H7 (cell line): Measurements from ENCODE around the gene MYO7B. TPM values are rescaled to one million over a fixed set of nuclear protein-coding genes. Genes with fewer than 3 reads are reported as not detected.
A peak's percentile ranks its signal among the peaks of the same experiment; 100 is the strongest.

Experiments
- DNase-seq: peaks from one replicate; pipeline ENCODE4 v3.0.0; 2012
- H3K27me3 ChIP-seq: 2 replicates; pipeline ENCODE4 v1.6.0; 2011; ENCODE audit warnings: mild to moderate bottlenecking, low read length; ENCODE audit not compliant: control insufficient read depth, insufficient read depth
- H3K36me3 ChIP-seq: replicated peaks from 2 replicates; pipeline ENCODE4 v1.5.1; 2011; ENCODE audit warnings: low read length; ENCODE audit not compliant: control insufficient read depth, insufficient read depth
- H3K4me3 ChIP-seq: 2 replicates; pipeline ENCODE4 v1.5.1; 2011; ENCODE audit warnings: low read depth, mild to moderate bottlenecking, control low read depth, low read length, moderate library complexity; ENCODE audit not compliant: insufficient read depth
- total RNA-seq: library from RNA; depleted of rRNA; stranded (reverse); fragments of >200 nt; shearing (Covaris generic); gene quantifications from 2 replicates; pipeline ENCODE4 v1.2.3, GENCODE V29; 2014

MYO7B gene
- total RNA-seq, 1 experiment from 2014 or later = not detected

DNA sequence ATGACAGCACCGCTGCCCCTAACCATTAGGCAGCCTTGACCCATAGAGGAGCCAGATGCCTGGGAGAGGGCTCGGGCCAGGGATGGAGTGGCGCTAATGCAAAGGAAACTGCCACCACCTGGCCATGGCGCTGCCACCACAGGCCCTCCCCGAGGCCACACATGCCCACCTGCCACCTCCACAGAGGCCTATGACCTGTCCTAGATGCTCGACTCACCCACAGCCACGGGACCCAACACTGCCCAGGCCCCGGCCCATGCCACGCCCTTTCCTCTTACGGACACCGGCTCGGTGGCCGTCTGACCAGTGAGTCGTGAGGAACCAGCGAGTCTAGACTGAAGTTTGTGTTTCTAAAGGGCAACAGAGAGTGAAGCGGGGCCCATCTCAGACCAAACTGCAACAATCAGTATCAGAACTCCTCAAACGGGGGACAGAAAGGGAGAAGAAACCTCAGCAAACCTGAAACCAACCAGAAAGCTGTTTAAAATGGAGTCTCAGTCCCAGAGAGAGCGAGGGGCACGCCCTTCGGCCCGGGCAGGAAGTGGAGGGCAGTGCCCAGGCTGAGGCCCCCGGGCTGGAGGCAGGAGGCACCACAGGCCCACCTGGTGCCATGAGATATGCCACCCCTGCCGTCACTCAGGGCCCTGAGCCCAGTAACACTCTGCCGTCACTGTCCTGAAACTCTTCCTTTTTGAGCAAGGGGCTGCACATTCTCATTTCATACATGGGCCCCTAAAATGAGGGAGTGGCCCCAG is 111.2 kb downstream of the MYO7B start:
- Histone ChIP-seq H3K4me3 (no peak overlapping the region), H3K27me3 (no peaks in the 10 kb centered on the region), H3K36me3 (no peaks in the 10 kb centered on the region)
- no peak for DNase-seq

DNA sequence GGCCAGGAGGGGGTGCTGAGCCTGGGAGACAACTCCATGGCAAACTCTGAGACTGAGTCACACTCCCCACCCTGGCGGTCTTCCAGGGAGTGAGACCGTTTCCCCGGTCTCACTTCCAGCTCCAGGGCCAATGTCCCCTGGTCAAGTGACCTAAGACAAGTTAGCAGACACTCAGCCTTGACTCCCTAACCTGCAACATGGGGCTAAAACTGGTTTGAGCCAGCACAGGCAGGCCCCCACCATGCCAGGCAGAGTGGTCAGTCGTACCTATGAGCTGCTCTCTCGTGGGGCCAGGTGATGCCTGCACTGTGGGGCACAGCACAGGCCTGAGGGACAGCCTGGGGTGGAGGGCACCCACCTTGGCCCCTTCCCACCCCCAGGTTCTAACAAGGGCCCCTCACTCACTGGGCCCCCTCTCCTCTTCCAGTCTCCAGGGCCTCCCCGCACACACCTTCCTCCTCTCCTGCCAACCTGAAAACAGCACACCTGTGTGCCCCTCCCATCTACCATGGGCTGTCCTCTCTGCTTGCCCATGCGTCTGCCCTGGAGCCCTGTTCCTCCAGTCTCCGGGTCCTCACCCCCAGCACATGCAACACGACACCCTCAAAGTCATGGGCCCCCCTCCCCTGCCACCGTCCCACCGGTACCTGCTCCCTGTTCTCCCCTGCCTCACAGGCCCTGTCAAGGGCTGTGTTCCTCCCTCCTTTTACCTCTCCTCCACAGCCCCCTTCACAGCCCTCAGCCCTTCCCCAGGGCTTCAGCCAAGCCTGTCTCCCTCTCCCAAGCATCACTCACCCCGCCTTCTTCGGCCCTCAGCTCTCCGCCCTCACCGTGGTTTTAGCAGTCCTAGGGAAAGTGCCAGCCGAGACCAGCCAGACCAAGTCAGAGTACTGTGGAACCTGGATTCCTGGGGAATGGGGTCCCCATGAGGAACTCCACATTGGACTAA is 112.0 kb downstream of the MYO7B start:
- no peak overlapping the region for H3K4me3 ChIP-seq
- no peak for DNase-seq
- H3K27me3 ChIP-seq = no peaks in the 10 kb centered on the region
- H3K36me3 ChIP-seq = no peaks in the 10 kb centered on the region

DNA sequence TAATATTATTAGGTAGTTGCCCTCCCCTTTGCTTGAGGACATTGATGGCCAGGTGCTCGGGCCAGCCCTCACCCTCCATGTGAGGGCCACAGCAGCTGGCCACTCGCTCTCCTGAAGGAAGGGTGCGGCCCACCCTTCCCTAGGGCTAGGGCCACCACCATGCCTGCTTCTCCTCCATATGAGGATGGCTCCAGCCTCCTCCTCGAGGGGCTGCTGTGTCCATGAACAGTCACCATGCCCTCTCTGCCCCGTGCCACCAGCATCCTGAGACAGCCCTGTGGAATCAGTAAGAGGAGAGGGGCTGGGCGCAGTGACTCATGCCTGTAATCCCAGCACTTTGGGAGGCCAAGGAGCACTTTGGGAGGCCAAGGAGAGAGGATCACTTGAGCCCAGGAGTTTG is 112.8 kb downstream of the MYO7B start:
- no peaks in the 10 kb centered on the region for H3K36me3 ChIP-seq
- DNase-seq = no peak
- no peaks in the 10 kb centered on the region for H3K27me3 ChIP-seq
- H3K4me3 ChIP-seq = no peak overlapping the region

DNA sequence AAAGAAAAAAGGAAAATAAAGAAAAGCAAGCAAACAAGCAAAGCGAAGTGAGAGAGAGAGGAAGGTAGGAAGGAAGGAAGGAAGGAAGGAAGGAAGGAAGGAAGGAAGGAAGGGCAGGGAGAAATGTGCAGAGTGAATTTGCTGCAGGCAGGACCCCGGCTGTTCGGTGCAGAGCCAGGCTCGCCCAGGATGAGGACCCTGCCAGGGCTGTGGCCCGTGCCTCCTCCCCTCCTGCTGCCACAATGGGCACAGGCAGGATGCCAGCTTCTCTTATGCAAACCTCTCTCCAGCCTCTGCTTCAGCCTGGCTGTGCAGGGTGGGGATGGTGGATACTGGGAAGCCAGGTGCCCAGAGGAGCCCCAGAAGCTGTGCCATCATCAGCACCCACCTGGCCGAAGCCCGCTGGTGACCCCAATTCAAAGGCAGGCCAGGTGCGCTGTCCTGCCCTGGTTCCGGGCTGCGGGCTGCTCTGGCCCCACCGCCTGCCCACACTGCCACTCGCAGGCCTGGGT is 113.7 kb downstream of the MYO7B start:
- no peaks in the 10 kb centered on the region for H3K36me3 ChIP-seq
- no peaks in the 10 kb centered on the region for H3K27me3 ChIP-seq
- no peak overlapping the region for H3K4me3 ChIP-seq
- DNase-seq = no peak

DNA sequence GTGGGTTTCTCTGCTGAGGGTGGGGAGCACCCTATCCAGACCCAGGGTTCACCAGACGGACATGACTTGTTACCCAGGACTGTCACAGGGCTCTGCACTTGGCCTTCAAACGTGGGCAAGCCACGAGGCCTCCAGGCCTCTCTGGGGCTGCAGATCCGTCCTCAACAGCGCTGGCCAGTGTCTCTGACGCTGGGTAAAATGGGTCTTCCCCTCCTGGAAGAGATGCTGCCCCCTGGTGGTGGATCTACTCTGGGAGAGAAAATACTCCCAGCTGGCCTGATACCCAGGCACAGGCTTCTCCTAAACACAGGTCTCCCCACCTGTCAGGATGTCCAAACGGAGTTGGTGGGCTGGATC is 114.2 kb downstream of the MYO7B start:
- H3K4me3 ChIP-seq = no peak overlapping the region
- H3K36me3 ChIP-seq = no peaks in the 10 kb centered on the region
- no peaks in the 10 kb centered on the region for H3K27me3 ChIP-seq
- peak; percentile 94 for DNase-seq

DNA sequence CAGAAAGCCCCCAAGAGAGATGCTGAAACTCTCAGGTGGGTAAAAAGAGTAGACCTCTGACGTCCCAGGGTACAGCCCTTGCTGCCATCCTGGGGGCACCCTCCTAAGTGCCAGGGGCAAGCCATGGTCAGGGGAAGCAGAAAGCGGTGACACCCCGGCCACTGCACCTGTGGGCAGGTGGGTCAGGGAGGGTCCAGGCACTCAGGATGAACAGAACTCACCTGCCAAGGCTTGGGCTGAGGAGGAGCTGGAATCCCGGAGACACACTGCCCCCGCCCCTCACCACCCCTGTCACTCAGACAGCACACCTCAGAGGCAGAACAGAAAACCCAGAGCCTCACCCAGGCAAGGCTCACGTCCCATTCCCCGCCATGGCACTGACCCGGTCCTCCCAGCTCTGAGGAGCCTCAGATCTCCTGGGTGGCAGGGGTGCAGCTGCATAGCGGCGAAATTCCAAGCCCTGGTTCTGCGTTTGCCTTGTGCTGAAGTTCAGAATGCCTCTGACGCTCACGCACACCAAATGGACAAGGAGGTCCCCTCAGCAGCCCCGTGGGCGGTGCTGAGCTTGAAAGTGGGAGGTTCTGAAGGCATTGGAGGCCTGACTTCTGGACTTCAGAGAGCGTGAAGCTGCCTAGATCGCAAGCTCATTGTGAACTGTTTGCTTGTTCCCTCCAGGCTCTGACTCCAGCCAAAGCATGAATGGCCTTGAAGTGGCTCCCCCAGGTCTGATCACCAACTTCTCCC is 114.7 kb downstream of the MYO7B start:
- Histone ChIP-seq H3K4me3 (no peak overlapping the region), H3K36me3 (no peaks in the 10 kb centered on the region), H3K27me3 (no peaks in the 10 kb centered on the region)
- no peak for DNase-seq

DNA sequence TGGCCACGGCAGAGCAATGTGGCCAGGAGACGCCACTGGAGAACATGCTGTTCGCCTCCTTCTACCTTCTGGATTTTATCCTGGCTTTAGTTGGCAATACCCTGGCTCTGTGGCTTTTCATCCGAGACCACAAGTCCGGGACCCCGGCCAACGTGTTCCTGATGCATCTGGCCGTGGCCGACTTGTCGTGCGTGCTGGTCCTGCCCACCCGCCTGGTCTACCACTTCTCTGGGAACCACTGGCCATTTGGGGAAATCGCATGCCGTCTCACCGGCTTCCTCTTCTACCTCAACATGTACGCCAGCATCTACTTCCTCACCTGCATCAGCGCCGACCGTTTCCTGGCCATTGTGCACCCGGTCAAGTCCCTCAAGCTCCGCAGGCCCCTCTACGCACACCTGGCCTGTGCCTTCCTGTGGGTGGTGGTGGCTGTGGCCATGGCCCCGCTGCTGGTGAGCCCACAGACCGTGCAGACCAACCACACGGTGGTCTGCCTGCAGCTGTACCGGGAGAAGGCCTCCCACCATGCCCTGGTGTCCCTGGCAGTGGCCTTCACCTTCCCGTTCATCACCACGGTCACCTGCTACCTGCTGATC is 115.4 kb downstream of the MYO7B start:
- no peak overlapping the region for H3K4me3 ChIP-seq
- DNase-seq = no peak
- no peaks in the 10 kb centered on the region for H3K36me3 ChIP-seq
- H3K27me3 ChIP-seq = no peaks in the 10 kb centered on the region

DNA sequence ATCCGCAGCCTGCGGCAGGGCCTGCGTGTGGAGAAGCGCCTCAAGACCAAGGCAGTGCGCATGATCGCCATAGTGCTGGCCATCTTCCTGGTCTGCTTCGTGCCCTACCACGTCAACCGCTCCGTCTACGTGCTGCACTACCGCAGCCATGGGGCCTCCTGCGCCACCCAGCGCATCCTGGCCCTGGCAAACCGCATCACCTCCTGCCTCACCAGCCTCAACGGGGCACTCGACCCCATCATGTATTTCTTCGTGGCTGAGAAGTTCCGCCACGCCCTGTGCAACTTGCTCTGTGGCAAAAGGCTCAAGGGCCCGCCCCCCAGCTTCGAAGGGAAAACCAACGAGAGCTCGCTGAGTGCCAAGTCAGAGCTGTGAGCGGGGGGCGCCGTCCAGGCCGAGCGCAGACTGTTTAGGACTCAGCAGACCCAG is 115.9 kb downstream of the MYO7B start:
- DNase-seq = no peak
- H3K4me3 ChIP-seq = no peak overlapping the region
- H3K36me3 ChIP-seq = no peaks in the 10 kb centered on the region
- no peaks in the 10 kb centered on the region for H3K27me3 ChIP-seq

DNA sequence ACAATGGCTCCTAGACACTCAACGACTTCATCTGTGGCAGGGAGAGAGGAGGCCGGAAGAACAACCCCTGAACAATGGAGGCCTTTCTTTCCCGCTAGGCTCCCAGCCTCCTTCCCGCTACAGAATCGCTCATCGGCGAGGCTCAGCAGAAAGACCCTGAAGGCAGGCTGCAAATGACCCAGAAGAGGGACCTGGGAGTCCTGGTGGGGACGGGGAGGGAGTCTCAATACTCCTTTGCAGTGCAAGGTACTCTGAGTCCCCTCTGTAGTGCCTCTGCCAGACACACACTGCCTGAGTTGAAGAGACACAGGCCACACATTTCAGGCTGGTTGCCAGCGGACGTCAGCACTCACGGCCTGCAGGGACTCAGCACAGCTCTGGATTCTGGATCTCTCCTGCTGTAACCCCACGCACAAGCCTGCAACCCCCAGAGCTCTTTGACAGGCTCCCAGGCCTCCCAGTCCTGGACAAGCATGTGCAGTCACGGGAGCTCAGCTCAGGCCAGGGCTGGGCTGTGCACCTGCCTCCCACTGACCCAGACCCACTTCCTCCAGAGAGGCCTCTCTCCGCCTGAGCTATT is 116.6 kb downstream of the MYO7B start:
- Histone ChIP-seq H3K36me3 (no peaks in the 10 kb centered on the region), H3K27me3 (no peaks in the 10 kb centered on the region), H3K4me3 (no peak overlapping the region)
- DNase-seq = no peak

DNA sequence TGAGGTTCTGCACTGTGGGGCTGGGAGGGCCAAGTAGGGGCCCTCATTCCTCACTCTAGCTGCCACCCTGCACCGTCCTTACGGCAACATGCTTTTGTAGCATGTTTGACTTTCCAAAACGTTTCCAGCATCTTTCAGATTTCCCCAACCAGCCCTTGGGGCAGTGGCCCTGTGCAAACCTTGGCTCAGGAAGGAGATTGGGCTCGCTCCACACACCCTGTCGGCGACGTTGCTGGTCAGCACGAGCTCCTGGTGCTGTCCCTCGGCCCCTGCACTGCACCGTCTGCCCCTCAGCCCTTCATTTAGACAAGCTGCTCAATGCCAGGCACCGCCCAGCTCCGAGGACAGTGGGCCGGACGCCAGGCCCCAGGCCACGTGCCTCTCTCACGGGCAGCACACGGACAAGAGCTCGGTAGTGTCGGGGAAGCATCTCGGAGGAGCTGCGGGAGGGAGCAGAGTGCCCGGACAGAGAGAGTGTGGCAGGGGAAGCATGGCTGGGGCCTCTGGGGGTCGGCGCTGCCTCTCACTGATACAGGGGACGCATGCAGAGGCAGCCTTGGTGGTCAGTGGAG is 117.4 kb downstream of the MYO7B start:
- Histone ChIP-seq H3K27me3 (no peaks in the 10 kb centered on the region), H3K36me3 (no peaks in the 10 kb centered on the region), H3K4me3 (no peak overlapping the region)
- no peak for DNase-seq

DNA sequence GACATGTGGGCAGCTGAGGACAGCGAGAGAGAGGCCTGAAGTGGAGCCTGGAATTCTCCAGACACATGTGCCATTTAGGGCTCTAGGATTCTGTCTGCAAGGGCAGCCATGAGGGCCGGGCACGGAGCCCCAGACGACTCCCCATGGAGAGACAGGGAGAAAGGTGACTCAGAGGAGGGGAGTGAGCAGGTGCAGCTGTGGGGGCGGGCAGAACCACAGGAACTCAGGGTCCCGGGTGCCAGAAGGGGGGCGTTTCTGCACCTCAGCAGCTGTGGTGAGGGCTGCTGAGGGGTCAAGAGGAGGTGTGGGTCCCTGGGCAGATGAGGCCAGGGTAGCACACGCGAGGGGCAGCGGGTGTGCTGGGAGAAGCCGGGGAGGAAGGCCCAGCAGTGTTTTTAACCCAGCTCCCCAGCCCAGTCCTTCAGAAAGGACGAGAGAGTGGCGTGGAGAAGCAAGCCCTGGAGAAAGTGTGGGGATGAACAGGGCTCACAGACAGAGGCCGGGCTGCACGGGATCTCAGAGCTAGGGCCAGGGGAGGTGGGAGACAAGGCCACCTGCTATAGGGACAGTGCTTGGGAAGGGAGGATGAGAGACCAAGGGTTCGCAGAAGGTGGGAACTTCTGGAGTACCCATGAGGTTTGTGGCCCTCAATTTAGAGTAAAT is 118.1 kb downstream of the MYO7B start:
- no peaks in the 10 kb centered on the region for H3K27me3 ChIP-seq
- H3K36me3 ChIP-seq = no peaks in the 10 kb centered on the region
- no peak overlapping the region for H3K4me3 ChIP-seq
- no peak for DNase-seq

DNA sequence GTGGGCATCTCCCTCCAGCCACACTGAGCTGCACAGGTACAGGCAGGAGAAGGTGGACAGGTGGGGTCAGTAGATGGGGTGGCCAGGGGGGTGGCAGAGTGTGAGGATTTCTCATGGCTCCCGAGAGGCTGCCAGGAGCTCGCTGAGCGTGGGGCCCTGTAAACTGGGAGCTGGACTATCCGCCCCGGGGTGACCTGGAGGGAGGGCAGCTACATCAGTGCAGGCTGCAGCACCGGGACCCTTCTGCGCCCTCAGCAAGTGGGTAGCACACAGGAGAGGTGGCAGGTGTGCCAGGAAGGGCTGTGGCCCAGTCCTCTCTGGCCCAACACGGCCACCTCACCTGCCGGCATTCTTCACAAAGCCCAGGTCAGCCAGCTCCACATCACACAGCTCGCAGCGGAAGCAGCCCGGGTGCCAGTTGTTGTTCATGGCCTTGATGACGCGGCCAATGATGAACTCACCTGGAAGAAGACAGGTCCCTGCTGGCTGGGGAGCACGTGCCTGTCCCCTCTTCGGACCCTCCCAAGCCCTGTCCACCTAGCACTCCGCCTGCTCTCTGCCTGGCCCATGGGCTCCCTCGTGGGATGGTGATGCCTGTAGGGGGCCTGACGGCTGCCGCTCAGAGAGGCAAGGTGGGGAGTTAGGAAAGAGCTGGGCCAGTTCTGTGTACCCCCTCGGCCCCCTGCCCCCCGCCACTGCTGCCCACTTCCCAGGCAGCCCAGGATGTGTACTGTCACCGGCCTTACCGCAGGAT is 118.8 kb downstream of the MYO7B start:
- DNase-seq = no peak
- Histone ChIP-seq H3K4me3 (no peak overlapping the region), H3K27me3 (no peaks in the 10 kb centered on the region), H3K36me3 (no peaks in the 10 kb centered on the region)

DNA sequence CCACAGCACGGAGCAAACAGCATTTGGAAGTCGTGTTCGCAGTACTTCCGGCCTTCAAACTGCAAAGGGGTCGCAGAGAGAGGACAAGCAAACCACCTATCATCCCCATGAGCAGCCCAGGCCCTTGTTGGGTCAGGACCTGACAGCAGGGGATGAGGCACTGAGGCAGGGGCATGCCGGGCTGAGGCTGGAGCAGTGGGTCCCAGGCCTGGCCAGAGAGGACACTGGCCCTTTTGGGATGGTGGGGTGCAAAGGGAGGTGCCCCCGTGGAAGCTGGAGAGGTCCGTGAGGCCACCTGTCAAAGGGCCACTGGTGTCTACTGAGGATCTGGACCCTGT is 119.3 kb downstream of the MYO7B start:
- Histone ChIP-seq H3K4me3 (no peak overlapping the region), H3K27me3 (no peaks in the 10 kb centered on the region), H3K36me3 (no peaks in the 10 kb centered on the region)
- no peak for DNase-seq
